Mammary epithelial cell (primary cell): Measurements from ENCODE around the gene DCST2.

Experiments
- EZH2 ChIP-seq: IDR thresholded peaks from 2 replicates; pipeline ENCODE4 v1.6.1; 2012; ENCODE audit warnings: low read length, inconsistent platforms, borderline replicate concordance
- TF ChIP-seq, protein P1 (sequence below), 2 donors: IDR thresholded peaks in 1 of 2; conservative IDR thresholded peaks in 1 of 2; 2 replicates each; pipeline ENCODE4 v1.5.1; 2011 to 2012; ENCODE audit warnings: inconsistent platforms in 2 of 2, low read length in 2 of 2, mild to moderate bottlenecking in 2 of 2, control low read depth in 1 of 2, low read depth in 1 of 2; ENCODE audit not compliant: insufficient read depth in 1 of 2; ENCODE audit errors: extremely low read depth in 1 of 2

DNA sequence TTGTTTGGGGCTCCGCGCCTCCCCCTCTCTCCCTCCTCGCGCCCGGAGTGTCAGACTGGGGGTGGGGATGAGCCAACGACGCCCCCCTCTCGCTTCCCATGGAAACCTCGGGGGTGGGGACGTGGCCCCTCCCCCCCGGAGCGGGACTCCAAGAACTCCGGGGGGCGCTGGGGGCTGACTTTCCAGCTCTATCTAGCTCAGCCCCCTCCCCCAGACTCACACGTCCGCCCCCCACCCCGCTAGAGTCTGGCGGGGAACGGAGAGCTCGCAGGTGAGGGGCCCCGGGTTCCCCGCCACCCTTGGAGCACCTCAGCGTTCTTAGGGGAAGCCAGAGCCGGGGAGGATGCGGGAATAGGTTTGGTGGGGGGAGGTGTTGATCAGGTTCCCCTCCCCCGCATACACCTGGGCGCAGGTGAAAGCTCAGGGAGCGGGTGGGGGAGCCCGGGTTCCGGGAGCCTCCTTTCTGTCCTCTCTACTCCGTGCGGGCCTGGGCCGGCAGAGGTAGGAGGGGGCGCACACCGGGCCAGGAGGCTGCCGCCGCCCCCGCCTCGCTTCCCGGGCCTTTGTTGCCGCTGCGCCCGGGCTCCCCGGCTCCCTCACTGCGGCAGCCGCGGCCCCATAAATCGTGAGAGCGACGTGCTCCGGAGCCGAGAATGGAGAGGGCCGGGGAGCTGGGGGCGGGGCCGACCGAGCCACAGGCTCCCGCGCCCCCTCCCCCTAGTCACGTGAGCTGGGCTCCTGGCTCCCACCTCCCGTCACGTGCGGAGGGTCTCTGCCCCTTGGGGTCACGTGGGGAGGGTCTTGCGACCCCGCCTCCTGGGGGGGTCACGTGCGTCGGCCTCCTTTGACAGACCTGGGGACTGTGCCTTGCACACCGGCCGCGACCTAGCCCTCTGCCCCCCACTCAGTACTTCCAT is 47.0 kb upstream of the DCST2 start:
- TF ChIP-seq, protein P1, sequence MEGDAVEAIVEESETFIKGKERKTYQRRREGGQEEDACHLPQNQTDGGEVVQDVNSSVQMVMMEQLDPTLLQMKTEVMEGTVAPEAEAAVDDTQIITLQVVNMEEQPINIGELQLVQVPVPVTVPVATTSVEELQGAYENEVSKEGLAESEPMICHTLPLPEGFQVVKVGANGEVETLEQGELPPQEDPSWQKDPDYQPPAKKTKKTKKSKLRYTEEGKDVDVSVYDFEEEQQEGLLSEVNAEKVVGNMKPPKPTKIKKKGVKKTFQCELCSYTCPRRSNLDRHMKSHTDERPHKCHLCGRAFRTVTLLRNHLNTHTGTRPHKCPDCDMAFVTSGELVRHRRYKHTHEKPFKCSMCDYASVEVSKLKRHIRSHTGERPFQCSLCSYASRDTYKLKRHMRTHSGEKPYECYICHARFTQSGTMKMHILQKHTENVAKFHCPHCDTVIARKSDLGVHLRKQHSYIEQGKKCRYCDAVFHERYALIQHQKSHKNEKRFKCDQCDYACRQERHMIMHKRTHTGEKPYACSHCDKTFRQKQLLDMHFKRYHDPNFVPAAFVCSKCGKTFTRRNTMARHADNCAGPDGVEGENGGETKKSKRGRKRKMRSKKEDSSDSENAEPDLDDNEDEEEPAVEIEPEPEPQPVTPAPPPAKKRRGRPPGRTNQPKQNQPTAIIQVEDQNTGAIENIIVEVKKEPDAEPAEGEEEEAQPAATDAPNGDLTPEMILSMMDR (conservative IDR thresholded peaks at IDR 0.05 in 1 of 2, IDR thresholded peaks at IDR 0.05 in 1 of 2; ENCODE audit: extremely low read depth in 1 of 2, insufficient read depth in 1 of 2, low read depth in 1 of 2, low read length in 2 of 2) = no peak
- TF ChIP-seq EZH2 = no peak
